SU-DHL-6 (cell line): ENCODE data around the gene EFNA1.

ENCODE experiments used
- CTCF ChIP-seq: fragments of 200-600 bp; sonication (generic); IDR thresholded peaks from one replicate; pipeline ENCODE4 v1.5.1; 2017; ENCODE audit warnings: antibody characterized with exemption, mild to moderate bottlenecking, low read length, moderate library complexity; ENCODE audit not compliant: insufficient read depth, poor library complexity, severe bottlenecking
- EZH2phosphoT487 ChIP-seq: fragments of 200-600 bp; sonication (generic), shearing (Covaris generic); conservative IDR thresholded peaks from 2 replicates; pipeline ENCODE4 v1.6.1; 2018; ENCODE audit warnings: mild to moderate bottlenecking, antibody characterized with exemption, low read length, moderate library complexity, mixed read lengths

- TF ChIP-seq CTCF (no peak), EZH2phosphoT487 (no peak)
Observed at GRCh38 chr1:155140630-155140953, 12.9 kb downstream of the EFNA1 start.
